Neural progenitor cell (in vitro differentiated cells): ENCODE data around the gene ZDHHC17. TPM values are rescaled to one million over a fixed set of nuclear protein-coding genes. Genes with fewer than 3 reads are reported as not detected.
A peak's percentile ranks its signal among the peaks of the same experiment; 100 is the strongest.

Experiments
- DNase-seq: peaks from one replicate; pipeline ENCODE4 v3.0.0-alpha.2; 2016; ENCODE audit warnings: low spot score
- H2AFZ ChIP-seq: fragments of 200-600 bp; sonication (generic); replicated peaks from 2 replicates; pipeline ENCODE4 v1.6.1; 2016; ENCODE audit warnings: antibody characterized with exemption
- H3F3A ChIP-seq: fragments of 200-600 bp; sonication (generic); 2 replicates; pipeline ENCODE4 v1.6.1; 2016; ENCODE audit warnings: antibody characterized with exemption, low read depth
- H3K27ac ChIP-seq: fragments of 200-600 bp; sonication (generic); 2 replicates; pipeline ENCODE4 v1.5.1; 2016; ENCODE audit warnings: mild to moderate bottlenecking
- H3K27me3 ChIP-seq: fragments of 200-600 bp; sonication (generic); 2 replicates; pipeline ENCODE4 v1.6.1; 2016; ENCODE audit warnings: mild to moderate bottlenecking, moderate library complexity
- H3K36me3 ChIP-seq: fragments of 200-600 bp; sonication (generic); 2 replicates; pipeline ENCODE4 v1.5.1; 2016
- H3K4me1 ChIP-seq: fragments of 200-600 bp; sonication (generic); 2 replicates; pipeline ENCODE4 v1.6.1; 2016; ENCODE audit warnings: mixed run types
- H3K4me2 ChIP-seq: fragments of 200-600 bp; sonication (generic); 2 replicates; pipeline ENCODE4 v1.6.1; 2016
- H3K4me3 ChIP-seq: fragments of 200-600 bp; sonication (generic); 2 replicates; pipeline ENCODE4 v1.5.1; 2016
- H3K79me2 ChIP-seq: fragments of 200-600 bp; sonication (generic); 2 replicates; pipeline ENCODE4 v1.6.1; 2016; ENCODE audit warnings: low read depth
- H3K9ac ChIP-seq: fragments of 200-600 bp; sonication (generic); 2 replicates; pipeline ENCODE4 v1.6.1; 2016
- H3K9me3 ChIP-seq: fragments of 200-600 bp; sonication (generic); 2 replicates; pipeline ENCODE4 v1.5.1; 2016; ENCODE audit warnings: low read depth
- H4K20me1 ChIP-seq: fragments of 200-600 bp; sonication (generic); 2 replicates; pipeline ENCODE4 v1.6.1; 2016; ENCODE audit warnings: low read depth
- H3K27ac Mint-ChIP-seq: 3 replicates; pipeline ENCODE4 v1.8.0; 2021; ENCODE audit warnings: mixed read lengths
- H3K27me3 Mint-ChIP-seq: 2 replicates; pipeline ENCODE4 v1.8.0; 2022; ENCODE audit warnings: low read depth, mild to moderate bottlenecking, inconsistent platforms, moderate library complexity, mixed read lengths; ENCODE audit not compliant: insufficient read depth
- H3K36me3 Mint-ChIP-seq: 3 replicates; pipeline ENCODE4 v1.8.0; 2021; ENCODE audit warnings: mixed read lengths
- H3K4me1 Mint-ChIP-seq: 3 replicates; pipeline ENCODE4 v1.8.0; 2021; ENCODE audit warnings: mixed read lengths
- H3K4me3 Mint-ChIP-seq: 3 replicates; pipeline ENCODE4 v1.8.0; 2021; ENCODE audit warnings: mild to moderate bottlenecking, moderate library complexity, mixed read lengths
- H3K9me3 Mint-ChIP-seq: 3 replicates; pipeline ENCODE4 v1.8.0; 2020; ENCODE audit warnings: mixed read lengths
- EZH2 ChIP-seq: fragments of 200-600 bp; sonication (generic); IDR thresholded peaks from 2 replicates; pipeline ENCODE4 v1.6.1; 2017; ENCODE audit warnings: antibody characterized with exemption, mild to moderate bottlenecking, moderate library complexity
- EZH2phosphoT487 ChIP-seq: fragments of 200-600 bp; sonication (generic); IDR thresholded peaks from 2 replicates; pipeline ENCODE4 v1.6.1; 2017; ENCODE audit warnings: antibody characterized with exemption
- total RNA-seq: library from RNA; depleted of rRNA; stranded (reverse); fragments of >200 nt; gene quantifications from 2 replicates; pipeline ENCODE4 v1.2.3, GENCODE V29; 2015; ENCODE audit warnings: low replicate concordance
- TF ChIP-seq, protein P1 (sequence below): fragments of 200-600 bp; sonication (generic); IDR thresholded peaks from 2 replicates; pipeline ENCODE4 v1.5.1; 2017; ENCODE audit warnings: antibody characterized with exemption, mild to moderate bottlenecking

The ZDHHC17 gene
- total RNA-seq, 1 donor from 2014 or later = 99.1 TPM

DNA sequence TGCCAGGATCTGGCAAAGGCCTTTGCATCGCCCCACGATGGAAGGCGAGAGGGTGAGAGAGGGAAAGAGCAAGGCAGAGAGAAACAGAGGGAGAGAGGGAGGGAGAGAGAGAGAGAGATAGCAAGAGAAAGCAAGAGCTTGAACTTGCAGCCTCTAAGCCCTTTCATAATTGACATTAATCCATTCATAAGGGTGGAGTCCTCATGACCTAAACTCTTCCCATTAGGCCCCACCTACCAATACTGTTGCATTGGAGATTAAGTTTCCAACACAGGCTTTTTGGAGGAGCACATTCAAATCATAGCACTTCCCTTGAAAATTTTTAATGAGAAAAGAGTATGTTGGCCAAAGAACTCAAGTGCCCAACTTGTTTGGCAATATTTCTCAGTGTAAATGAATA is 48.6 kb upstream of the ZDHHC17 start:
- no peak overlapping the region for H3K4me3 Mint-ChIP-seq
- no peak overlapping the region for H3K4me2 ChIP-seq

DNA sequence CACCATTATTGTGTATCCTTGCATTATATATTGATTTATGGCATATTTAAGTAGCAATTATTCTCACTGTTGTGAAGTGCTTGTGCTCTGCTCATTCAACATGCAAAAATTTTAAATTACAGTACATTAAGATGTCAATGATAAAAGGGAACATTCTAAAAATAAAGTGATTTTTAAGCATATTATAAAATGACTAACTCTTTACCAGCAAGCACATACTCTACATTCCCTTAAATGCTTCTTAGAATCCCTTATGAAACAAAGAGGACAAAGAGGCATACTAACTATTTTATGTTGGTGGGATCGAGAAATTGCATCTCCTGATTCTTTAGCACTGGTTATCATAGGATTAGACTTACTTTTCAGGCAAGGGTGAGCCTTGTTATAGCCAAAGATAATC is 46.6 kb upstream of the ZDHHC17 start:
- no peaks in the 10 kb centered on the region for H3K4me1 Mint-ChIP-seq
- H3K9me3 Mint-ChIP-seq = peaks cover 2% of the 10 kb centered on the region
- H3K36me3 ChIP-seq = no peaks in the 10 kb centered on the region
- no peaks in the 10 kb centered on the region for H3K79me2 ChIP-seq
- DNase-seq = no peak
- TF ChIP-seq, protein P1, sequence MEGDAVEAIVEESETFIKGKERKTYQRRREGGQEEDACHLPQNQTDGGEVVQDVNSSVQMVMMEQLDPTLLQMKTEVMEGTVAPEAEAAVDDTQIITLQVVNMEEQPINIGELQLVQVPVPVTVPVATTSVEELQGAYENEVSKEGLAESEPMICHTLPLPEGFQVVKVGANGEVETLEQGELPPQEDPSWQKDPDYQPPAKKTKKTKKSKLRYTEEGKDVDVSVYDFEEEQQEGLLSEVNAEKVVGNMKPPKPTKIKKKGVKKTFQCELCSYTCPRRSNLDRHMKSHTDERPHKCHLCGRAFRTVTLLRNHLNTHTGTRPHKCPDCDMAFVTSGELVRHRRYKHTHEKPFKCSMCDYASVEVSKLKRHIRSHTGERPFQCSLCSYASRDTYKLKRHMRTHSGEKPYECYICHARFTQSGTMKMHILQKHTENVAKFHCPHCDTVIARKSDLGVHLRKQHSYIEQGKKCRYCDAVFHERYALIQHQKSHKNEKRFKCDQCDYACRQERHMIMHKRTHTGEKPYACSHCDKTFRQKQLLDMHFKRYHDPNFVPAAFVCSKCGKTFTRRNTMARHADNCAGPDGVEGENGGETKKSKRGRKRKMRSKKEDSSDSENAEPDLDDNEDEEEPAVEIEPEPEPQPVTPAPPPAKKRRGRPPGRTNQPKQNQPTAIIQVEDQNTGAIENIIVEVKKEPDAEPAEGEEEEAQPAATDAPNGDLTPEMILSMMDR = no peak
- TF ChIP-seq EZH2phosphoT487 (no peak), EZH2 (no peak)
- H3F3A ChIP-seq = no peaks in the 10 kb centered on the region
- H3K27ac ChIP-seq = no peak overlapping the region
- H2AFZ ChIP-seq = no peak overlapping the region
- H3K9me3 ChIP-seq = no peaks in the 10 kb centered on the region
- no peaks in the 10 kb centered on the region for H4K20me1 ChIP-seq
- H3K9ac ChIP-seq = no peak overlapping the region
- no peaks in the 10 kb centered on the region for H3K36me3 Mint-ChIP-seq
- H3K27ac Mint-ChIP-seq = no peak overlapping the region
- no peak overlapping the region for H3K4me2 ChIP-seq
- no peaks in the 10 kb centered on the region for H3K27me3 ChIP-seq
- peaks cover 10% of the 10 kb centered on the region for H3K4me1 ChIP-seq
- no peak overlapping the region for H3K4me3 Mint-ChIP-seq
- H3K4me3 ChIP-seq = no peak overlapping the region
- H3K27me3 Mint-ChIP-seq = no peaks in the 10 kb centered on the region

More for the DNA sequence above, 48.6 kb upstream of the ZDHHC17 start:
- H3K4me1 Mint-ChIP-seq = no peaks in the 10 kb centered on the region
- no peaks in the 10 kb centered on the region for H3K36me3 ChIP-seq
- peaks cover 10% of the 10 kb centered on the region for H3K4me1 ChIP-seq
- H3K9me3 Mint-ChIP-seq = peaks cover 2% of the 10 kb centered on the region
- TF ChIP-seq EZH2phosphoT487 (no peak), EZH2 (no peak)
- TF ChIP-seq, protein P1 = no peak
- DNase-seq = no peak
- no peak overlapping the region for H2AFZ ChIP-seq
- H3K9ac ChIP-seq = no peak overlapping the region
- no peaks in the 10 kb centered on the region for H3K79me2 ChIP-seq
- H3K9me3 ChIP-seq = no peaks in the 10 kb centered on the region
- no peak overlapping the region for H3K27ac ChIP-seq
- no peak overlapping the region for H3K27ac Mint-ChIP-seq
- H3K4me3 ChIP-seq = no peak overlapping the region
- H3K27me3 Mint-ChIP-seq = no peaks in the 10 kb centered on the region
- H4K20me1 ChIP-seq = no peaks in the 10 kb centered on the region
- no peaks in the 10 kb centered on the region for H3F3A ChIP-seq
- no peaks in the 10 kb centered on the region for H3K27me3 ChIP-seq
- H3K36me3 Mint-ChIP-seq = no peaks in the 10 kb centered on the region

DNA sequence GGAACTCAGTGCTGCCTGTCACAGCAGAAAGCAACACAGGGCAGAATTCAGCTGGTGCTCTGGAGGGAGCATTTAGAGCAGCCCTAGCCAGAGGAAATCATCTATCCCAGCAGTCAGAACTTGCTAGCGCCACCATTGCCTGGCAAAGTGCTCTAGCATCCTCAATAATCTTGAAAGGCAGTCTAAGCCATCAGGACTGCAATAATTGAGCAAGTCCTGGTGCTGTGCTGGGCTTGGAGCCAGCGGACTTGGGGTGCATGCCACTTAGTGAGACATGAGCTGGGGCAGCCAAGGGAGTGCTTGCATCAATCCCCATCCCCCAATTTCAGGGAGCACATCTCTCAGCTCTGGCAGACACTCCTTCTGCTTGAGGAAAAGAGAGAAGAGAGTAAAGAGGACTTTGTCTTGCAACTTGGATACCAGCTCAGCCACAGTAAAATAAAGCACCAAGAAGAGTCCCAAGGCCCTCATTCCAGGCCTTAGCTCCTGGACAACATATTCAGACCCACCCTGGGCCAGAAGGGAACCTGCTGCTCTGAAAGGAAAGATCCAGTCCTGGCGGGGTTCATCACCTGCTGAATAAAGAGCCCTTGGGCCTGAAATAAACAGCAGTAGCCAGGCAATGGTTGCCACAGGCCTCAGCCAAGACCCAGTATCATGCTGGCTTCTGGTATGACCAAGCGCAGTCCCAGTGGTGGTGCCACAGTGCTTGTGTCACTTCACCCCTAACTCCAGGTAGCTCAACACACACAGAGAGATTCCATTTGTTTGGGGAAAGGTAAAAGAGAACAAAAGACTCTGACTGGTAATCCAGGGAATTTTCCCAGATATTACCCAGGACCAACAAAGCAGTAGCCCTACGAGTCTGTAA is 44.5 kb upstream of the ZDHHC17 start:
- Mint-ChIP-seq H3K27ac (no peak overlapping the region), H3K9me3 (peaks cover 2% of the 10 kb centered on the region), H3K4me1 (no peaks in the 10 kb centered on the region), H3K27me3 (no peaks in the 10 kb centered on the region), H3K4me3 (no peak overlapping the region), H3K36me3 (no peaks in the 10 kb centered on the region)
- H3K4me3 ChIP-seq = no peak overlapping the region
- H3K9me3 ChIP-seq = no peaks in the 10 kb centered on the region
- H3F3A ChIP-seq = no peaks in the 10 kb centered on the region
- H3K9ac ChIP-seq = no peak overlapping the region
- no peak overlapping the region for H3K4me2 ChIP-seq
- TF ChIP-seq EZH2 (no peak), EZH2phosphoT487 (no peak)
- TF ChIP-seq, protein P1 = no peak
- H3K79me2 ChIP-seq = no peaks in the 10 kb centered on the region
- H3K27ac ChIP-seq = no peak overlapping the region
- no peaks in the 10 kb centered on the region for H4K20me1 ChIP-seq
- DNase-seq = no peak
- peaks cover 10% of the 10 kb centered on the region for H3K4me1 ChIP-seq
- H3K36me3 ChIP-seq = no peaks in the 10 kb centered on the region
- peak overlapping the region; percentile 80 for H2AFZ ChIP-seq
- H3K27me3 ChIP-seq = no peaks in the 10 kb centered on the region
